Measurements from ENCODE around the gene CCNY.
A peak's percentile ranks its signal among the peaks of the same experiment; 100 is the strongest.

Gene CCNY

DNA sequence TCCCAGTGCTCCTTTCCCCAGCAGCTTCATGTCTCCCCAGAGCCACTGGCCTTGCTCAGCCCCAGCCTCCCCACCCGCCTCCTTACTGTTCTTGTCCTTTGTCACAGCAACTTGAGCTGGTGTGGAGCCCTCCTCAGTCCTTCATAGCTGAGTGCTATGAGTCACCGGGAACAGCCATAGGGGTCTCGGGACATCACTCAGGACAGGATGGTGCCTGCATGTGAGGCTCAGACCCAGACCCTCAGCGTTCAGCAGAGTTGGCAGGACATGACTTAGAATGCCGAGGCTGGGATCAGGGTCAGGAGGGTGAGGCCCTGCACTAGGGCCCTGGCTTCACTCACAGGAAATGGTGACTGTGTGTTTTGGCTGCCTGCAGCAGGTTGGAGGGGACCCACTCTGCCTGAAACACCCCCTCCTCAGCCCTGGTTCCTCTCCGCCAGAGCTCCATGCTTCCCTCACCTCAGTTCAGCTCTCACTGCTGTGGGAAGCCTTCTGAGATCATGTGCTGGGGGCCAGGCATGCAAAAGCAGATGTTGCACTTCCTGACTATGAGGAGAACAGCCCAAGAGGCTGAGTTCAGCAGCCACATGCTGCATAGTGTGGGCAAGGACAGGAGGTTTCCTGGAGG, 228.1 kb downstream of the CCNY start:
- peak; percentile 64 for DNase-seq (ENCODE audit: low spot score)
- no peak overlapping the region for H3K4me3 ChIP-seq
- TF ChIP-seq, protein P1, sequence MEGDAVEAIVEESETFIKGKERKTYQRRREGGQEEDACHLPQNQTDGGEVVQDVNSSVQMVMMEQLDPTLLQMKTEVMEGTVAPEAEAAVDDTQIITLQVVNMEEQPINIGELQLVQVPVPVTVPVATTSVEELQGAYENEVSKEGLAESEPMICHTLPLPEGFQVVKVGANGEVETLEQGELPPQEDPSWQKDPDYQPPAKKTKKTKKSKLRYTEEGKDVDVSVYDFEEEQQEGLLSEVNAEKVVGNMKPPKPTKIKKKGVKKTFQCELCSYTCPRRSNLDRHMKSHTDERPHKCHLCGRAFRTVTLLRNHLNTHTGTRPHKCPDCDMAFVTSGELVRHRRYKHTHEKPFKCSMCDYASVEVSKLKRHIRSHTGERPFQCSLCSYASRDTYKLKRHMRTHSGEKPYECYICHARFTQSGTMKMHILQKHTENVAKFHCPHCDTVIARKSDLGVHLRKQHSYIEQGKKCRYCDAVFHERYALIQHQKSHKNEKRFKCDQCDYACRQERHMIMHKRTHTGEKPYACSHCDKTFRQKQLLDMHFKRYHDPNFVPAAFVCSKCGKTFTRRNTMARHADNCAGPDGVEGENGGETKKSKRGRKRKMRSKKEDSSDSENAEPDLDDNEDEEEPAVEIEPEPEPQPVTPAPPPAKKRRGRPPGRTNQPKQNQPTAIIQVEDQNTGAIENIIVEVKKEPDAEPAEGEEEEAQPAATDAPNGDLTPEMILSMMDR (IDR thresholded peaks at IDR 0.05), result no peak
- peak overlapping the region in 1 of 2 donors; percentile 66 for H3K27ac ChIP-seq

DNA sequence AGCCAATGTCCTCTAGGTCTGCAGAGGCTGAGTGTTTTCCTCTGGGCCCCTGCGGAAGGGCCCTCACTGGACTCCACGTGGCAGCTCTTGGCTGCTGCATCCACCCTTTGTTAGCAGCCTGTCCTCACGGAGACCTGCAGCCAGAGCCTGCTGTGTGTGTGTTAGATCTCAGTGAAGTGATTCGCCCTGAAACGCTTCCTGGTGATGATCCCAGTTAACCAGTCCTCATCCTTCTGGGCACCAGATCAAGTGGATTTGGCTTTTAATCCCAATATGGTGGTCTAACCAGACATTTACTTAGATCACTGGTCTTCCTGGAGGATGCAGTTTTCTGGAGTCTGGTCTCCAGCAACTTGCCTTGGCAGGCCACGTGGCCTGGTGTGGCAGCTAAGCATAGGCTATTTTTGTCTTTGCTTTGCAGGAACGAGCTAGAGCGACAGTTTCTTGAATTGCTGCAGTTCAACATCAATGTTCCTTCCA, 229.3 kb downstream of the CCNY start:
- H3K4me3 ChIP-seq, result no peak overlapping the region
- no peak for DNase-seq (ENCODE audit: low spot score)
- H3K27ac ChIP-seq, result peak overlapping the region in 1 of 2 donors; percentile 38
- TF ChIP-seq, protein P1 (IDR thresholded peaks at IDR 0.05), result no peak

DNA sequence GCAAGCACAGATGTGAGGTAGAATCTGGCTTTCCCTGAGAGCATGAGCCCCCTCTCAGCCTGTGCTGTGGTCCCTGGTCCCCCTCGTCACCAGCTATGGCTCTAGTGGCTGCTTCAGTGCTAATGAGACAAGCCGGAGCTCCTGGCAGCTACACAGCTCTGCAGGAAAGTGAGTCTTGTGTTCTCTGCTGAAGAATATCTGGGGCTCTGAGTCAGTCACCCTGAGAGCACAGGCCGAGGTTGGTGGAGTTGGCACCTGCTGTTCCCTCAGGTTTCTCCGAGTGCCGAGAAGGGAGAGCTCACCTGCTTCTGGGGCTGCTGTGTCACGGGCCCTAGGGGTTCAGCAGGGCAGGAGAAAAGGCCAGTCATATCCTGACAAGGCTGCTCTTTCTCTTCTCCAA, 231.6 kb downstream of the CCNY start:
- H3K4me3 ChIP-seq, result no peak overlapping the region
- no peak overlapping the region for H3K27ac ChIP-seq
- DNase-seq (ENCODE audit: low spot score), result no peak
- TF ChIP-seq, protein P1 (IDR thresholded peaks at IDR 0.05), result no peak

DNA sequence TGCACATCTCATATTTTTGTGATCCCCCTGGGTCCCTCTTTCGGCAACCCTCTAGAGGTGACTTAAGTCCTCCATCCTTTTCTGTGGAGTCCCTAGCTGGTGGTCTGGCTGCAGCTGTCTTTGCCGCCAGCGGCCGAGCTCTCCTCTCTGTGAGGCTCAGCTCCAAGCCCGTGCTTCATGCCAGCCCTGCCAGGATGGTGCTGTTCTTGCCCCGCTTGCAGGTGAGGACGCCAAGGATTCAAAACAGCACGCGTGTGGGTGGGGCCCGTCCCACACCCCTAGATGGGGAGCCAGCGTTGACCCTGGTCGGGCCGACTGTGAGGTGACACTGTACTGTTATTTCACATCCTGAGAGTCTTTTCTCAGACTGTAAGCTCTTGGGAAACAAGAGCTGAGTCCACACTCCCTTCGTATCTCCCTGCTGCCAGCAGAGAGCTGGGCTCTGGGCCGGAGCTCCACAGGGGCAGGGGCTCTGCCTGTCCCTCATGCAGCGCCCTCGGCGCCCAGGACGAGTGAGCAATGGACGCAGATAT, 232.2 kb downstream of the CCNY start:
- no peak overlapping the region for H3K4me3 ChIP-seq
- TF ChIP-seq, protein P1 (IDR thresholded peaks at IDR 0.05), result no peak
- DNase-seq (ENCODE audit: low spot score), result no peak
- no peak overlapping the region for H3K27ac ChIP-seq

DNA sequence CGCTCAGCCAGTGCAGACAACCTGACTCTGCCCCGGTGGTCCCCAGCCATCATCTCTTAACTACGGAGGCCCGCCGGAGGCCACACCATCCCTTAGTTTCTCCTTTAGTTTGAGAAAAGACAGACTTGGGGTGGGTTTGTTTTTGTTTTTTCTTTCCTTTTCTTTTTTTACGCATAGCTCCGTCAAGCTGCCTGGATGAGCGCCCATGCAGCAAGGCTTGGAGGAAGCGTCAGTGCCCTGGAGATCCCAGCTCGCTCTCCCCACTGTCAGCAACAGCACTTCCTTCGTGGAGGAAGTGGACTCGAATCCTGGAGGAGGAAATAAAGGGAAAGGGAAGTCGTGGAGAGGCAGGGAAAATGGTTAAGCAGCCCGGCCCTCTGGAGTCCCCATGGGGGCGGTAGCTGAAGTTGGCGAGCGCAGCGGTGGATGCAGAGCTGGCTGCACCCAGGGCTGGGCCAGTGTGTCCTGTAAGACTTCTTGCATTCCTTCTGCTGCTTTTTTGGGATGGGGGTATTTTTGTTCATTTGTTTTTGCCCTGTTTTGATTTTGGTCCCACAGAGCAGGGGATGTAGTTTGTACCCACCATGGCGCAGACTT, 232.9 kb downstream of the CCNY start:
- TF ChIP-seq, protein P1 (IDR thresholded peaks at IDR 0.05), result no peak
- no peak for DNase-seq (ENCODE audit: low spot score)
- Histone ChIP-seq H3K4me3 (peak overlapping the region; percentile 23), H3K27ac (no peak overlapping the region)

DNA sequence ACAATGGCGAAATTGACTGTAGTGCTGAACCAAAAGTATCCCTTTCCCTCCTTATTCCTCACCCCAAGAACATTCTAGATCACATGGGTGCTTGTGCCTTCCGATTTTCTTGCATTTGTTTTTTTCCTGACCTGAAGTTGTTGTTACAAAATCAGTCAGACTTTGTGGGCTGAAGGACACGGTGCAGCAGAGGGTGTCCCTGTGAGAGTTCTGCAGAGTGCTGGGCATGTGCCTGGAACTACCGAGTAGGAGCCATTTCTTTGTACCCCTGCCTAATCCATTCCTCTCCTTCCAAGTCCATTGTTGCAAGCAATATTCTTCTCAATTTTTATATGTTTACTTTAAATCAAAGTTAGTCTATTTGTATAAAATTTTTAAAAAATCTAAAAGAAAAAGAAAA, 233.5 kb downstream of the CCNY start:
- Histone ChIP-seq H3K27ac (no peak overlapping the region), H3K4me3 (no peak overlapping the region)
- TF ChIP-seq, protein P1 (IDR thresholded peaks at IDR 0.05), result no peak
- DNase-seq (ENCODE audit: low spot score), result no peak

DNA sequence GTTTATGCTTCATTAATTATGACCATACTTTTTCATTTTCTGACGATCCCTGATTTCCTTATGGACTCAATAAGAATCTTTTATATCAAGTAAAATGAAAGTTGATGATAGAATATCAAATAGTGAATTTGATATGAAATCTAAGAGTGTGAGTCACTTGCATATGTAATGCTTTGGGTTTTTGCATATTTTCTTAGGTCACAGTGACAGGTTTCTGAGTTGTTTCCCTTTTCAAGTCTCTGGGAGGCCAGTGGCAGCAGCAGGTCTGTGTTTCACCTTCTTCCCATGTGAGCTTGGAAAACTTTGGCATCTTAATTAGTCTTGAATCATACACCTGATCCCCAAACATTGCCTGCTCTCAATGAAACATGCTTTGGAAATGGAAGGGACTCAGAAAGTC, 234.1 kb downstream of the CCNY start:
- DNase-seq (ENCODE audit: low spot score), result no peak
- Histone ChIP-seq H3K4me3 (no peak overlapping the region), H3K27ac (no peak overlapping the region)
- TF ChIP-seq, protein P1 (IDR thresholded peaks at IDR 0.05), result no peak
